ENCODE measurements around the gene LPXN.

The LPXN gene

GRCh38 chr11:58575377-58576020 is at the start of gene LPXN:
LPXN (minus strand) TSS chr11:58575856; CDS start chr11:58575772, 84 bp downstream.
- no peak for DNase-seq (ENCODE audit: low read depth in 2 of 2)

GRCh38 chr11:58625086-58625485 is 49.4 kb upstream of the LPXN start:
- DNase-seq (ENCODE audit: low read depth in 2 of 2), result no peak

- DNase-seq (ENCODE audit: low read depth in 2 of 2), result no peak
Observed at GRCh38 chr11:58622344-58622743, 46.7 kb upstream of the LPXN start, which contains the start of gene CNTF. CNTF (plus strand) TSS chr11:58622665; CDS start chr11:58622753, 88 bp downstream.

GRCh38 chr11:58621586-58622262 is 46.1 kb upstream of the LPXN start:
- DNase-seq (ENCODE audit: low read depth in 2 of 2), result no peak

- DNase-seq (ENCODE audit: low read depth in 2 of 2), result no peak
Observed at GRCh38 chr11:58617976-58618557, 42.4 kb upstream of the LPXN start.

- DNase-seq (ENCODE audit: low read depth in 2 of 2), result no peak
Observed at GRCh38 chr11:58616594-58616993, 40.9 kb upstream of the LPXN start.

- DNase-seq (ENCODE audit: low read depth in 2 of 2), result no peak
Observed at GRCh38 chr11:58615559-58615958, 39.9 kb upstream of the LPXN start.

- no peak for DNase-seq (ENCODE audit: low read depth in 2 of 2)
Observed at GRCh38 chr11:58613228-58613627, 37.6 kb upstream of the LPXN start.

GRCh38 chr11:58609723-58610122 is 34.1 kb upstream of the LPXN start:
- no peak for DNase-seq (ENCODE audit: low read depth in 2 of 2)

GRCh38 chr11:58608331-58608730 is 32.7 kb upstream of the LPXN start:
- DNase-seq (ENCODE audit: low read depth in 2 of 2), result no peak

- no peak for DNase-seq (ENCODE audit: low read depth in 2 of 2)
Observed at GRCh38 chr11:58606930-58607714, 31.5 kb upstream of the LPXN start.

GRCh38 chr11:58600510-58600909 is 24.9 kb upstream of the LPXN start:
- no peak for DNase-seq (ENCODE audit: low read depth in 2 of 2)

GRCh38 chr11:58597486-58598144 is 22.0 kb upstream of the LPXN start:
- DNase-seq (ENCODE audit: low read depth in 2 of 2), result no peak

- no peak for DNase-seq (ENCODE audit: low read depth in 2 of 2)
Observed at GRCh38 chr11:58596621-58597020, 21.0 kb upstream of the LPXN start.

- DNase-seq (ENCODE audit: low read depth in 2 of 2), result no peak
Observed at GRCh38 chr11:58594826-58595225, 19.2 kb upstream of the LPXN start.

GRCh38 chr11:58592760-58593472 is 17.3 kb upstream of the LPXN start:
- peak in 1 of 2 donors; percentile 52 for DNase-seq (ENCODE audit: low read depth in 2 of 2)

- no peak for DNase-seq (ENCODE audit: low read depth in 2 of 2)
Observed at GRCh38 chr11:58591659-58592058, 16.0 kb upstream of the LPXN start.

GRCh38 chr11:58586998-58587397 is 11.3 kb upstream of the LPXN start:
- no peak for DNase-seq (ENCODE audit: low read depth in 2 of 2)

GRCh38 chr11:58582437-58582836 is 6.8 kb upstream of the LPXN start:
- no peak for DNase-seq (ENCODE audit: low read depth in 2 of 2)

- DNase-seq (ENCODE audit: low read depth in 2 of 2), result no peak
Observed at GRCh38 chr11:58580311-58580710, 4.7 kb upstream of the LPXN start.
